Transverse colon (tissue), 4 donors: ENCODE results near the gene HMCN2. TPM values are rescaled to one million over a fixed set of nuclear protein-coding genes. Genes with fewer than 3 reads are reported as not detected.

ENCODE experiments used
- DNase-seq: peaks from one replicate; pipeline ENCODE4 v3.0.0-alpha.2; 2019
- H3K27ac ChIP-seq, 4 donors: fragments of 200-600 bp; sonication (generic); 2 replicates each; pipeline ENCODE4 v1.5.1; 2016 to 2018; ENCODE audit warnings: inconsistent platforms in 4 of 4
- H3K27me3 ChIP-seq: fragments of 200-600 bp; sonication (generic); 2 replicates; pipeline ENCODE4 v1.5.1; 2017; ENCODE audit warnings: inconsistent platforms
- H3K36me3 ChIP-seq, 4 donors: fragments of 200-600 bp; sonication (generic); 2 replicates each; pipeline ENCODE4 v1.5.1; 2017 to 2019; ENCODE audit warnings: inconsistent platforms in 4 of 4
- H3K4me1 ChIP-seq, 4 donors: fragments of 200-600 bp; sonication (generic); 2 replicates each; pipeline ENCODE4 v1.5.1; 2017 to 2020; ENCODE audit warnings: inconsistent platforms in 4 of 4
- H3K4me3 ChIP-seq, 4 donors: fragments of 200-600 bp; sonication (generic); 1 replicate in 1 of 4; 2 replicates in 3 of 4; pipeline versions ENCODE4 v1.5.1 to v1.6.1; 2017 to 2019; ENCODE audit warnings: inconsistent platforms in 4 of 4
- H3K9me3 ChIP-seq, 2 donors: fragments of 200-600 bp; sonication (generic); 2 replicates each; pipeline ENCODE4 v1.5.1; 2017 to 2019; ENCODE audit warnings: inconsistent platforms in 2 of 2
- EP300 ChIP-seq: sonication (generic); formaldehyde crosslinking; IDR thresholded peaks from one replicate; pipeline ENCODE4 v1.6.1; 2017; ENCODE audit warnings: antibody characterized with exemption, low read depth
- POLR2A ChIP-seq: fragments of 450-650 bp; IDR thresholded peaks from one replicate; pipeline ENCODE4 v1.6.1; 2016; ENCODE audit warnings: antibody characterized with exemption, mild to moderate bottlenecking, moderate library complexity
- POLR2AphosphoS5 ChIP-seq, 3 donors: sonication (generic); formaldehyde crosslinking; IDR thresholded peaks; one replicate each; pipeline ENCODE4 v1.6.1; 2016; ENCODE audit warnings: antibody characterized with exemption in 3 of 3
- WGBS, 2 donors: methylation state at CpG; one replicate each; pipeline ENCODE4 v1.1.5; 2018; ENCODE audit warnings: low coverage in 1 of 2; 5-methylcytosine and 5-hydroxymethylcytosine counted together
- in situ Hi-C, 4 donors: fragments of 200-750 bp; cut with MboI; loops; one replicate each; pipeline versions ENCODE4 v1.15.0 to v1.15.1; 2017; ENCODE audit warnings: low sequenced_read_pairs in 3 of 4, low pct_ligation_motif_present in 1 of 4, low pct_unique_long_range_greater_than_20kb in 1 of 4
- intact Hi-C: fragments of 100-400 bp; cut with DNase I; formaldehyde crosslinking; loops from one replicate; pipeline ENCODE4 v1.15.1; 2023; ENCODE audit warnings: low total_unique reads
- total RNA-seq, 4 donors: library from RNA; depleted of rRNA; stranded (reverse); fragments of >200 nt; gene quantifications; one replicate each; pipeline ENCODE4 v1.1.0, GENCODE V29; 2016
- TF ChIP-seq, protein P1 (sequence below), 5 experiments: fragments of 200-600 bp in 3 of 5; fragments of 450-650 bp in 2 of 5; sonication (generic) in 3 of 5; IDR thresholded peaks; 1 replicate in 2 of 5; 2 replicates in 3 of 5; pipeline ENCODE4 v1.5.1; 2016 to 2017; ENCODE audit warnings: antibody characterized with exemption in 5 of 5, inconsistent platforms in 3 of 5, mild to moderate bottlenecking in 2 of 5, moderate library complexity in 1 of 5

Gene HMCN2
- total RNA-seq, 4 donors from 2014 or later = 7.8 to 40.0 (median 15.2) TPM

DNA sequence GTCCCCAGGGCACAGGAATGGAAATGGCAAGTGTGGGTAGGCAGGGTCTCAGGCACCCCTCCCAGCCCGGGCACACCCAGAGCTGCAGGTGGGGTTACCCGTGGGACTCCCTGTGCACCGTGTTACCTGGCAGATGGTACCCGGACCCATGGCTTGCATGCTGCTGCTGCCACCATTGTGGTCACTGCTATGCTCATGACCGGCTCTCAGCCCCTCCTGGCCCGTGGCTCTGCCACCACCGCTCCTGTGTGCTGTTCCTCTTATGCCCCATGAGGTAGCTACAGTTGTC, 21.7 kb upstream of the HMCN2 start:
- no peaks in the 10 kb centered on the region for H3K27me3 ChIP-seq
- no peak for DNase-seq
- intact Hi-C loops (loop anchor here (5.0 kb wide), 1 partner anchor 98 kb away; no protein-coding TSS in a partner anchor), in situ Hi-C loops (loop anchor here in 3 of 4 donors (25.0 kb wide), 2 partner anchors 132 to 357 kb away; no protein-coding TSS in a partner anchor)
- H3K27ac ChIP-seq = no peak overlapping the region
- 96% methylated on average over 5 of the region's 7 CpGs; no CpG with 5 or more reads in 1 of the 2 donors for WGBS, 2 donors
- TF ChIP-seq EP300 (no peak), POLR2A (no peak), POLR2AphosphoS5 (IDR thresholded peaks at IDR 0.05) (no peak)
- TF ChIP-seq, protein P1, sequence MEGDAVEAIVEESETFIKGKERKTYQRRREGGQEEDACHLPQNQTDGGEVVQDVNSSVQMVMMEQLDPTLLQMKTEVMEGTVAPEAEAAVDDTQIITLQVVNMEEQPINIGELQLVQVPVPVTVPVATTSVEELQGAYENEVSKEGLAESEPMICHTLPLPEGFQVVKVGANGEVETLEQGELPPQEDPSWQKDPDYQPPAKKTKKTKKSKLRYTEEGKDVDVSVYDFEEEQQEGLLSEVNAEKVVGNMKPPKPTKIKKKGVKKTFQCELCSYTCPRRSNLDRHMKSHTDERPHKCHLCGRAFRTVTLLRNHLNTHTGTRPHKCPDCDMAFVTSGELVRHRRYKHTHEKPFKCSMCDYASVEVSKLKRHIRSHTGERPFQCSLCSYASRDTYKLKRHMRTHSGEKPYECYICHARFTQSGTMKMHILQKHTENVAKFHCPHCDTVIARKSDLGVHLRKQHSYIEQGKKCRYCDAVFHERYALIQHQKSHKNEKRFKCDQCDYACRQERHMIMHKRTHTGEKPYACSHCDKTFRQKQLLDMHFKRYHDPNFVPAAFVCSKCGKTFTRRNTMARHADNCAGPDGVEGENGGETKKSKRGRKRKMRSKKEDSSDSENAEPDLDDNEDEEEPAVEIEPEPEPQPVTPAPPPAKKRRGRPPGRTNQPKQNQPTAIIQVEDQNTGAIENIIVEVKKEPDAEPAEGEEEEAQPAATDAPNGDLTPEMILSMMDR (IDR thresholded peaks at IDR 0.05) = no peak
- no peaks in the 10 kb centered on the region for H3K9me3 ChIP-seq
- no peak overlapping the region for H3K4me3 ChIP-seq
- H3K4me1 ChIP-seq = peaks cover 0 to 7% (median 4%) of the 10 kb centered on the region in 4 donors
- no peaks in the 10 kb centered on the region for H3K36me3 ChIP-seq

DNA sequence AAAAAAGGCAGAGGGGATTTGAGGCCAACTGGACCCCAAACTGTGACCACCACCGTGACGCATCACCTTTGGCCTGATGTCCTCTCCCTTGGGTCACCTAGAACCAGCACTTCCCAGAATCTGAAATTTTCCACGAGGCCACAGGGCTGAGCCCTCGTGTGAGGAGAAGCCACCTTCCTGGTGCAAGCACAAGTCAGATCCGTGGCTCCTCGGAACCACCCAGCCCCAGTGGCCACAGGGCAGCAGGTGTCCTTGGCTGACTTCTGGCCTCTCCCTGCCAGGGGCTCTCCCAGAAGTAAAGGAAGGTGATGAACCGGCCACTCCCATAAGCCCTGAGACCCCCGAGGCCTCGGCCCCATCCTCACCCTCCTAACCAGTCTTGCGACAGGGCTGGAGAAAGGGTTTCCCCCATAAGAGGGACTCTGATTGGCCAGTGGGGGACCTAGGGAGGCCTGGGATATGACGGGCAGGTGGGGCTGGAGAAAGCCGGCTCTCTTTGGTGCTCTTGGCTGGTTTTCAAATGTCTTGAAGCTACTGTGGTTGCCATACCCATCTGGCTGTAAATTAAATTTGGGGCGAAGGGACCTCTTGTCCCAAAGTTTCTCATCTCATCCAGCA, 20.9 kb upstream of the HMCN2 start:
- intact Hi-C loops (loop anchor here (5.0 kb wide), 1 partner anchor 98 kb away; no protein-coding TSS in a partner anchor), in situ Hi-C loops (loop anchor here in 3 of 4 donors (25.0 kb wide), 2 partner anchors 132 to 357 kb away; no protein-coding TSS in a partner anchor)
- peaks cover 3% of the 10 kb centered on the region for H3K27me3 ChIP-seq
- H3K4me1 ChIP-seq = peaks cover 0 to 7% (median 4%) of the 10 kb centered on the region in 4 donors
- H3K36me3 ChIP-seq = no peaks in the 10 kb centered on the region
- H3K9me3 ChIP-seq = no peaks in the 10 kb centered on the region
- 83% methylated on average over 13 of the region's 13 CpGs; no CpG with 5 or more reads in 1 of the 2 donors for WGBS, 2 donors
- no peak overlapping the region for H3K4me3 ChIP-seq
- no peak for DNase-seq
- TF ChIP-seq POLR2A = no peak
- no peak overlapping the region for H3K27ac ChIP-seq

DNA sequence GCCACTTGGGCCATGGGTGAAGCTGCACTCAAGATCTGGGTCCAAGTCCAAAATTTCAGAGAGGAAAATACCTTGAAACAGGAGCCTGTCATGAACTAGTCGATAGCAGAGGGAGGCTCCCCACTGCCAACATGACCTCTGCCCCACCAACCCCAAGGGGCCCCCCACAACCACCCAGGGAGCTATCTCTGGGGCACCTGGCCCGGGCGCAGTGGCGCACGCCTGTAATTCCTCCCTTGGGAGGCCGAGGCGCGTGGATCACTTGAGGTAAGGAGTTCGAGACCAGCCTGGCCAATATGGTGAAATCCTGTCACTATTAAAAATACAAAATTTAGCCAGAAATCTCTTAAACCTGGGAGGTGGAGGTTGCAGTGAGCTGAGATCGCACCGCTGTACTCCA, 20.1 kb upstream of the HMCN2 start:
- Histone ChIP-seq H3K36me3 (no peaks in the 10 kb centered on the region), H3K27me3 (peaks cover 3% of the 10 kb centered on the region), H3K9me3 (no peaks in the 10 kb centered on the region), H3K4me3 (no peak overlapping the region), H3K4me1 (peaks cover 0 to 7% (median 4%) of the 10 kb centered on the region in 4 donors), H3K27ac (no peak overlapping the region)
- TF ChIP-seq EP300 = no peak
- no peak for TF ChIP-seq POLR2AphosphoS5 (IDR thresholded peaks at IDR 0.05)
- TF ChIP-seq, protein P1 (IDR thresholded peaks at IDR 0.05) = no peak
- TF ChIP-seq POLR2A = no peak
- WGBS, 2 donors = 96 to 100% methylated on average over 5 to 11 of the region's 11 CpGs
- no peak for DNase-seq
- in situ Hi-C loops (loop anchor here in 3 of 4 donors (25.0 kb wide), 2 partner anchors 133 to 358 kb away; no protein-coding TSS in a partner anchor), intact Hi-C loops (no loop called here)

DNA sequence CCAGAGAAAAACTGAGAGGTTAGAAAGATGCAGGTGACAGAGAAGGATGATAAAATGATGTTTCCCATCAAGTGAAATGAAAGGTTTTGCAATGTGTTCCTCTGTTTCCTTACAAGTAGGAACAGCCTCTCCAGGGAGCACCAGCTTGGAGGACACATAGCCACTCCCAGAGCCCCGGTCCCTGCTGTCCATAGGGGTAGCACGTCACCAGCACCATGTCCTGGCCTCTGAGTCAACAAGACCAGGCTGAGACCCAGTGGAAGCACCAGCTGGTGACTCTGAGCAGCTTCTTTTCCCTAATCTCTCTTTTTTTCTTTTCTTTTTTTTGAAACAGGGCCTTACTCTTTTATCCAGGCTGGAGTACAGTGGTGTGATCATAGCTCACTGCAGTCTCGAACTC, 19.4 kb upstream of the HMCN2 start:
- peaks cover 3% of the 10 kb centered on the region for H3K27me3 ChIP-seq
- intact Hi-C loops = no loop called here
- in situ Hi-C loops = loop anchor here in 3 of 4 donors (25.0 kb wide), 2 partner anchors 134 to 359 kb away; no protein-coding TSS in a partner anchor
- DNase-seq = no peak
- no peaks in the 10 kb centered on the region for H3K9me3 ChIP-seq
- no peak overlapping the region for H3K4me3 ChIP-seq
- no peak overlapping the region for H3K27ac ChIP-seq
- 89 to 100% methylated on average over 2 to 3 of the region's 3 CpGs for WGBS, 2 donors
- H3K4me1 ChIP-seq = peaks cover 0 to 5% (median 3%) of the 10 kb centered on the region in 4 donors
- TF ChIP-seq EP300 = no peak
- TF ChIP-seq POLR2AphosphoS5 (IDR thresholded peaks at IDR 0.05) = no peak
- TF ChIP-seq, protein P1 (IDR thresholded peaks at IDR 0.05) = no peak
- TF ChIP-seq POLR2A = no peak
- no peaks in the 10 kb centered on the region for H3K36me3 ChIP-seq
